ENCODE data around the gene TMEM132D.
"Not testable (repeated sequence)": the region's sequence is repeated elsewhere in the genome, so short reads cannot be mapped to it uniquely, and the experiment has no call there.

TMEM132D gene

DNA sequence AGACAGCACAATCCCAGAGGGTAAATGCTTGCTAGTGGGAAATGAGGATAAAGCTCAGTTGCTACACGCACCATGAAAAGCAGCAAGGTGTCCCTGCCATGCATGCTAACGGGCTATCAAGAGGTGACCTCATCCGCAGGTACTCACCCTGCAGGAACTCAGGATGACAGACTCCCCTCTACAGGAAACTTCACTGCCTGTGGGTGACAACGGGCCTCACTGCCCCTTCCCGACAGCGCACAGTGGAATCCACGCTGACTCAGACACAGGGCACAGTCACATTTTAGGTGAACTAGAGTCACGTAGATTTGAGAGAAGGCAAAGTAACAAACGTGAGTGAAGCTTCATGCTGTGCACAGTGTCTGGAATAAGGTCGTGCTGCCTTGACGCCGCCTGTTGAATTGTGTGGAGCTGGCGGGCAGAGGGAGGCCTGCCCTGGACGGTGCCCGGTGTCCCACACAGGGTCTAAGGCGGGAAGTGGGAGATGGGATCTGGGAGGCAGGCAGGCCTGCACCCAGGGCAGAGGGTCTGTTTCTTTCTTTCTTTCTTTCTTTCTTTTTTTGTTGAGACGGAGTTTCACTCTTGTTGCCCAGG, 331.8 kb downstream of the TMEM132D start:
- no peak for FAIRE-seq

DNA sequence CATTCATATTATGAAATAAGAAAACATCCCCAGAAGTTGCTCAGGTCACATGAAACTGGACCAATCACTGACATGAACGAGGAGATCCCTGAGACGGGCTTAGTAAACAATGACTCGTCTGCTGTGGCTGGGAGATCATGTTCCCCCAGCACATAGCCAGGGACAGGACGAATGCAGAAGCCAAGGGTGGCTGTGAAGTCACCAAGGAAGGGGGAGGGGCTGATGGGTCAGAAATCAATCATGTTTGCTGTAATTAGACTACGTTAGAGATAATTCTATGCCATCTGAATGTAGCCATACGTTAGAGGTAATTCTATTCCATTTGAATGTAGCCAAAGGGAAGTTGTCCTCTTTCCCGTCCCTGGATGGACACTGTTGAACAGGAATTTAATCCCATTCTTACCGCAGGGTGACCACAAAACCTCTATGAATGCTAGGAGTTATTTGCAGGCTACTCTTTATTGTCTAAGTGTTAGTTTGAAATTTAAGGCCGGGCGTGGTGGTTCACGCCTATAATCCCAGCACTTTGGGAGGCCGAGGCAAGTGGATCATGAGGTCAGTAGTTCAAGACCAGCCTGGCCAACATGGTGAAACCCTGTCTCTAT, 332.9 kb downstream of the TMEM132D start:
- no peak for FAIRE-seq

- no peak for FAIRE-seq
These were observed 337.0 kb downstream of the TMEM132D start for GRCh38 chr12:129566800-129567199.

DNA sequence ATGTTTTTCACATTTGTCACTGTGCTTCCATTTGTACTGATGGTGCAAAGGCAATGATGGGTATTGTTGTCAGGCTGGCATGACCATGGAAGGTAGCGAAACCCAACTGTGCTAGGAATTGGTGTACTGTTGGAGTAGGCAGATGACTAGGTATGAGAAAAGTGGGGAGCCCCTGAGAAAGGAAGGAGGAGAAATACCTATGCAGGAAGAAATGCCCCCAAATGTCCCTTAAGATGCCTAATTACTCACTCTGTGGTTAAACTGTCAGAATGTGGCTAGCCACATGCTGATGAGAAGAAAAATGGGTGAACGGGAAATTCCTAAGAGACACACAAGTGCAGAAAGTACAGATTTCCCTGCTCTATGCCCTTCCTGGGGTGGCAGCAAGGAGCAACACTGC, 339.1 kb downstream of the TMEM132D start:
- FAIRE-seq = no peak

GRCh38 chr12:129563266-129563665, 340.6 kb downstream of the TMEM132D start:
- no peak for FAIRE-seq

- no peak for FAIRE-seq
These were observed 342.5 kb downstream of the TMEM132D start for GRCh38 chr12:129561304-129561703.

DNA sequence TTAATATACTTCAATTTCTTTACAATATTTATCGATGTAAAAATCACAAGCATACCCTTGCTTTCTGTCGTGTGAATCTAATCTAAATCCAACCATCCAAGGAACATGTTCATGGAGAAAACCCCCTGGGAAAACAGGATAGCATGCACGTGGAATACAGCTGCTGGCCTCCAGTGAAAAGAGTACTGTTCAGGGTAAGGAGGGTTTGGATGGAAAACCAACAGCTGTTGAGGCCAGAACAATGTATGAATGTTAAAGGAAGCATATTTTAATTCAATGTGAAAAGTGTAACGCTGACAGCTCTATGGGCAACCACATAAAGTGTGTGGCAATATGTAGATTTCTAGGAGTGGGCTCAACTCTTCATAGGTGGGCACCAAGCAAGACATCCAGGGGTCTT, 344.0 kb downstream of the TMEM132D start:
- no peak for FAIRE-seq

GRCh38 chr12:129558036-129558435, 345.8 kb downstream of the TMEM132D start:
- FAIRE-seq = no peak

- FAIRE-seq = no peak
These were observed 347.7 kb downstream of the TMEM132D start for GRCh38 chr12:129556082-129556481.

GRCh38 chr12:129552996-129553750, 350.7 kb downstream of the TMEM132D start:
- FAIRE-seq = no peak

GRCh38 chr12:129551441-129551840, 352.4 kb downstream of the TMEM132D start:
- FAIRE-seq = no peak

DNA sequence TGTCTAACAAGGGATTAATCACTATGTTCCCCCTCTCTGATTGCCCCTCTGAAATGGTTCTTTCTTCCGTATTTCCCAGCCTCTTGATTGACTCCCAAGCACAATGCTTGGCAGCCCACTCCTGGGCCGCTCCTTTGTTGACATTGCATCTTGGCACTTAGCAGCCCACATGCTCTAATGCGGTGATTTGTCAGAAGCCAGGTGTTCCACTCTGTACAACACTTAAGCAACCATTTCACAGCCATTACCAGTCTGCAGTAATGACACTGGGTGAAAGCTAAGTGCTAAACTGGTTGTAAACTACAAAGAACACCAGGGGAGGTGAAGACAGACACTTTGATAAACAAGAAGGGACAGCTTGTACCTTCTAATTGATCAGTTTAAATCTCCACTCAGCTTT, 353.5 kb downstream of the TMEM132D start:
- no peak for FAIRE-seq

GRCh38 chr12:129549656-129550055, 354.2 kb downstream of the TMEM132D start:
- no peak for FAIRE-seq

- FAIRE-seq = not testable (repeated sequence)
These were observed 354.8 kb downstream of the TMEM132D start for GRCh38 chr12:129549020-129549419.

GRCh38 chr12:129544716-129545115, 359.1 kb downstream of the TMEM132D start:
- FAIRE-seq = no peak

DNA sequence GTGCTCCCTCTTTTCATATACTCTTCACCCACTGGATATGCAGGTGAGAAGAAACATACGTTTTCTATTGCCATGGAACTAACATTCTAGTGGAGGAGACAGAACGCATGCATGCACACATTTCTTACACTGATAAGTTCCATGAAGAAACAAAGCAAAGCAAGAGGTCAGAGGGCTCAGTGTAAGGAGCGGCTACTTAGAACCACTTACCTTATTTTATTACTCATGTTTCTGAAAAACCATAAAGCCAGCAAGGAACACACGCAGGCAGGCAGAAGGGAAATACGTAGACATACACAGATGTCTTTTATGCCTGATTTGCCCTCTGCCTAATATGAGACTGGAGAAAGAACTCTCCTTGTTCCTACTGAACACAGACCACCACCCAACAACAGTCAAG, 362.9 kb downstream of the TMEM132D start:
- FAIRE-seq = no peak

DNA sequence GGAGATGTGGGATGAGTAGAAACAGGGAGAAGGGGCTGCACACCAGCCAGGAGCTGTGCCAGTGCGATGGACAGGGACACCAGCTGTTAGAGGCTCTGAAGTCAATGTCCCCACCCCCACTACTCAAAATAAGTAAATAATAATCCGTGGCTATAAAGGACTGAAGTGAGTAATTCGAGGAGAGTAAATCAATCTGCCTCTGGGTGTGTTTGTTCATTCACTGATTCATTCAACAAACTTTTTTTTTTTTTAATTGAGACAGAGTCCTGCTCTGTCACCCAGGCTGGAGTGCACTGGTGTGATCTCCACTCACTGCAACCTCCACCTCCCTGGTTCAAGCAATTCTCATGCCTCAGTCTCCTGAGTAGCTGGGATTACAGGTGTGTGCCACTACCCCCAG, 363.6 kb downstream of the TMEM132D start:
- FAIRE-seq = no peak

DNA sequence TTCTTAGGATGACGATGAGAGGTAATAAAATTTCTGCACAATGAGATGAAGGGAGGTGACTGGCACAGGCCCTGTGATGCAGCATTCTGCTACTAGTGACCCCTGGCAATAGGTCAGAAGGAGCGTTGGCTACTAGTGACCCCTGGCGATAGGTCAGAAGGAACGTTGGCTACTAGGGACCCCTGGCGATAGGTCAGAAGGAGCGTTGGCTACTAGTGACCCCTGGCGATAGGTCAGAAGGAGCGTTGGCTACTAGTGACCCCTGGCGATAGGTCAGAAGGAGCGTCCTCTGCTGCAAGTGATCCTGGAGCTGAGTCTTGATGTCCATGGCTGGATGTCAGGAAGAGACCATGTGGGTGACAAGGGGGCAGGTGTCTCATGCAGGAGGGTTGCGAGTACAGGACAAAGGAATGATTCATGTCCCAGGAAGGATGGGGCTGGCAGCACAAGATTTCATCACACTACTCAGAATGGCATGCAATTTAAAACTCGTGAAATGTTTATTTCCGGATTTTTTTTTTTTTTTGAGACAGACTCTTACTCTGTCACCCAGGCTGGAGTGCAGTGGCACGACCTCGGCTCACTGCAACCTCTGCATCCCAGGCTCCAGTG, 365.0 kb downstream of the TMEM132D start:
- FAIRE-seq = not testable (repeated sequence)

DNA sequence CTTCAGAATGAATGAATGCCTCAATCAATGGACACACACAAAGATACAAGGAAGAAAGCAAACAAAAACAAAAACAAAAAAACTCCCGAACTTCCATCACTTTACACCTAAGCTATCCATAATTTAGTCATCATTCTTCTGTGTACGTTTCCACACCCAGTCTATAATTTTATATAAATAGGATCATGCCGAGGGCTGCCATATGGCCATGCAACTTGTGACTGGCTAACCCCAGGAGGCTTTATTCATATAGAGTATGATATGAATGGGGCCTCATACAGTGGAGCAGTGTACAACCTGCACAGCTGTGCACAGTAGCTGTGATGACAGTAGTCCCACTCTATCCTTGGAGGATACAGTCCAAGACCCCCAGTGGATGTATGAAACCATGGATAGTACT, 365.7 kb downstream of the TMEM132D start:
- FAIRE-seq = no peak

DNA sequence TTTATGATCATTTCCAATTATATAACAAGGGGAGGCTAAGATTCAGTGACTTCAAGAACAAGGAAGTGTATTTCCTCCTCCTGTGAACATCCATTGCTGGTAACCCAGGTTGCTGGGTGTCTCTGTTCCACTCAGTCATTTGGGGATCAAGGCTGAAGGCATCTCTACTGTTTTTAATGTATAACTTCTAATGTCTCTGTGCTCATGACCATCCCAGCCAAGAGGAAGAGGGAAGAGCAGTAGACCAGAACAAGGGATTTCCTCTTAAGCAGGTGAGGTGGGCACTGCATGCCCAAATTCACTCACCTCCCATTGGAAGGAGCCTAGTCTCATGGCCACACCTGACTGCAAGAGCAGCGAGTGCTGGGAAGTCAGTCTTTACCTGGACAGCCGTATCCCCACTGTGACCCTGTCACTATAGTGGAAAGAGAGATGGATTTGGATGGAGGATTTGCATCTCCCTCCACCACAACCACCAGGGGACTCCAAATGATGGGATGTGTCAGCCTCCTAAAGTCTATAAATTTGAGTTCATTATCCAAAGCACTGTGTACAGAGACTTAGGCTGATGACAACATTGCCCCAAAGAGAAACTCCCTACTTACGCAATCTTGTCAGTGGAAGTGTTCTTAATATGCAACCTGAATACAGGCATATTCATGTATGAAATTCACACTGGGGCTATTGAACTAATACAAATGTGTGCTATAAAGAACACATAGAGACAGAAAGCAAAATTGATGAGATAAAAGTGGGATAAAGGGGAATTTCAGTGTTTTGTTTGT, 368.7 kb downstream of the TMEM132D start:
- no peak for FAIRE-seq

DNA sequence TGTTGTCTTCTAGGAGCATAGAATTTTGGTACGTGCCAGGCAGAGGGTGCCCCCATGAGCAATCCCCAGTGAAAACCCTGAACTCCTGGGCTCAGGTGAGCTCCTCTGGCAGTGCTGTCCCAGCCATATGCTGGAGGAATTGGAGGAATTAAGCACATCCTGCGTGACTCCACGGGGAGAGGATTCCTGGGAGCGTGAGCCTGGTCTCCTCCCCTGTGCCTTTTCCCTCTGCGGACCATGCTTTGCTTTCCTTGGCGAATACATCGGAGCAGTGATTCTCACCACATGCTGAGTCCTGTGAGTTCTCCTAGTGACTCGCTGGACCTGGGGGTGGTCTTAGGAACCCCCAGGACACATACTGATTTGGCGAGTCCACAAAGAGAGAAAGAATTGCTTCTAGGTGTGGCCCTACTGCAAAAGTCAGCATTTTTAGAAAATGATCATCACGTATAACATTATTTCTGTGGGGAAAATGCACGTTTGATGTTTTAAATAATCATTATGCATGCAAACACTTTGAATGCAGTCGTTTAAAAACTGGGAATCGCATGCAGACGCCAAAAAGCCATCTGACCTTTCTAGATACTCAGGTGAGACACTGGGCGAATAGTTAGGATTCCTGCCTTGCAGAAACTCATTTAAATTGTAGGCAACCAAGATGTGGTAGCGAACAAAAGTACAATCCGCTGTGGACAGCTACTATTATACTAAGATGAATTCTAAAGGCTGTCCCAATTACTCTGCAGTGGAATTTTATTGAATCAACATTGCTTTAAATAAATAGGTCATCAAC, 370.9 kb downstream of the TMEM132D start:
- FAIRE-seq = no peak

DNA sequence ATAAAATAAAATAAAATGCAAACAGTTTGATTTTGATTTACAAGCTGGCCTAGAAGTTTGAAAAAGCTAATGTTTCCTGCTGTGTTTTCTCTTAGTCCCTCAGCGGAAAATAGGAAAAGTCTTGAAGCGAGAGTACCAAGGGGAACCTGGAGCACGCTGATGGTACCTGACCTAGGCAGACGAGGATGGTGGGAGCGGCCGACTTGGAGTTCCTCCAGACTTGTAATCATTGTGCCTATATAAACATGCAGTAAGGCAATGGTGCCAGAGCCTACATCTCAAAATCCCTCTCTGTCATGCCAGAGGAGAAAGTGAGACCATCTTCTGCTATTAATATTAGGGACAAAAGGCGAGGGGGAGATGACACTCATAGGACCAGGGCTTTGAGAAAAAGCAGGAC, 371.7 kb downstream of the TMEM132D start:
- FAIRE-seq = no peak
